Sigmoid colon (tissue), 3 donors: ENCODE measurements around the gene LAMTOR3.

ENCODE experiments used
- CTCF ChIP-seq, 4 experiments: fragments of 450-650 bp in 3 of 4; fragments of 200-600 bp in 1 of 4; IDR thresholded peaks; one replicate each; pipeline ENCODE4 v1.5.1; 2016 to 2019; ENCODE audit warnings: antibody characterized with exemption in 4 of 4, mild to moderate bottlenecking in 3 of 4, moderate library complexity in 2 of 4
- POLR2A ChIP-seq, 2 donors: fragments of 450-650 bp; IDR thresholded peaks; one replicate each; pipeline ENCODE4 v1.6.1; 2016; ENCODE audit warnings: antibody characterized with exemption in 2 of 2, mild to moderate bottlenecking in 2 of 2, moderate library complexity in 2 of 2

GRCh38 chr4:99893029-99893428 lies 1.2 kb downstream of the LAMTOR3 start:
- no peak for TF ChIP-seq CTCF (IDR thresholded peaks at IDR 0.05)
- TF ChIP-seq POLR2A (IDR thresholded peaks at IDR 0.05), result no peak
